ENCODE measurements around the gene PCAT7.

PCAT7 gene

GRCh38 chr9:94533155-94533554, 21.7 kb upstream of the PCAT7 start:
- Histone ChIP-seq H3K14ac (ENCODE audit: low read length in 2 of 2) (no peak overlapping the region), H2AK5ac (ENCODE audit: low read length, severe bottlenecking) (no peak overlapping the region), H2BK12ac (ENCODE audit: low read length in 2 of 2) (no peak overlapping the region), H3K79me1 (replicated peaks; ENCODE audit: low read length, poor library complexity, severe bottlenecking) (no peaks in the 10 kb centered on the region), H4K91ac (ENCODE audit: low read length) (no peak overlapping the region), H3K4me1 (ENCODE audit: control insufficient read depth, insufficient read depth, low read depth, low read length) (peaks cover 4% of the 10 kb centered on the region), H3K27me3 (ENCODE audit: control insufficient read depth in 1 of 2, insufficient read depth in 1 of 2, low read length in 2 of 2) (no peaks in the 10 kb centered on the region), H3K27ac (ENCODE audit: low read length, poor library complexity, severe bottlenecking) (no peak overlapping the region), H2BK120ac (ENCODE audit: low read depth, low read length) (no peak overlapping the region), H3K9ac (ENCODE audit: low read length) (no peak overlapping the region), H3K4me3 (ENCODE audit: insufficient read depth in 1 of 2, low read depth in 1 of 2, low read length in 2 of 2) (no peak overlapping the region), H2BK5ac (ENCODE audit: low read depth, low read length, poor library complexity, severe bottlenecking) (no peak overlapping the region), H3K4me2 (ENCODE audit: low read length, poor library complexity, severe bottlenecking) (no peak overlapping the region), H3K18ac (ENCODE audit: low read depth in 1 of 2, low read length in 2 of 2) (no peak overlapping the region), H3K9me3 (ENCODE audit: control insufficient read depth, low read length) (no peaks in the 10 kb centered on the region), H3K23ac (ENCODE audit: low read length in 2 of 2) (no peak overlapping the region), H3K36me3 (ENCODE audit: control insufficient read depth in 1 of 2, insufficient read depth in 2 of 2, low read depth in 1 of 2, low read length in 2 of 2) (no peaks in the 10 kb centered on the region), H2BK15ac (ENCODE audit: low read depth, poor library complexity, severe bottlenecking) (no peak overlapping the region), H4K8ac (ENCODE audit: low read length) (no peak overlapping the region), H3K4ac (ENCODE audit: low read depth in 1 of 2, low read length in 2 of 2) (no peak overlapping the region), H2AFZ (ENCODE audit: low read depth, low read length) (no peak overlapping the region)
- no peak for DNase-seq
- no CpG with 5 or more reads among the region's 1 CpG for WGBS

GRCh38 chr9:94533601-94534000, 21.3 kb upstream of the PCAT7 start:
- Histone ChIP-seq H3K4me3 (ENCODE audit: insufficient read depth in 1 of 2, low read depth in 1 of 2, low read length in 2 of 2) (no peak overlapping the region), H3K36me3 (ENCODE audit: control insufficient read depth in 1 of 2, insufficient read depth in 2 of 2, low read depth in 1 of 2, low read length in 2 of 2) (no peaks in the 10 kb centered on the region), H4K8ac (ENCODE audit: low read length) (no peak overlapping the region), H2AK5ac (ENCODE audit: low read length, severe bottlenecking) (no peak overlapping the region), H3K4me1 (ENCODE audit: control insufficient read depth, insufficient read depth, low read depth, low read length) (peaks cover 4% of the 10 kb centered on the region), H2BK5ac (ENCODE audit: low read depth, low read length, poor library complexity, severe bottlenecking) (no peak overlapping the region), H2BK12ac (ENCODE audit: low read length in 2 of 2) (no peak overlapping the region), H3K27ac (ENCODE audit: low read length, poor library complexity, severe bottlenecking) (no peak overlapping the region), H2BK120ac (ENCODE audit: low read depth, low read length) (no peak overlapping the region), H3K9ac (ENCODE audit: low read length) (no peak overlapping the region), H4K91ac (ENCODE audit: low read length) (no peak overlapping the region), H3K4ac (ENCODE audit: low read depth in 1 of 2, low read length in 2 of 2) (no peak overlapping the region), H2BK15ac (ENCODE audit: low read depth, poor library complexity, severe bottlenecking) (no peak overlapping the region), H3K23ac (ENCODE audit: low read length in 2 of 2) (no peak overlapping the region), H2AFZ (ENCODE audit: low read depth, low read length) (no peak overlapping the region), H3K79me1 (replicated peaks; ENCODE audit: low read length, poor library complexity, severe bottlenecking) (no peaks in the 10 kb centered on the region), H3K27me3 (ENCODE audit: control insufficient read depth in 1 of 2, insufficient read depth in 1 of 2, low read length in 2 of 2) (no peaks in the 10 kb centered on the region), H3K18ac (ENCODE audit: low read depth in 1 of 2, low read length in 2 of 2) (no peak overlapping the region), H3K14ac (ENCODE audit: low read length in 2 of 2) (no peak overlapping the region), H3K9me3 (ENCODE audit: control insufficient read depth, low read length) (no peaks in the 10 kb centered on the region), H3K4me2 (ENCODE audit: low read length, poor library complexity, severe bottlenecking) (no peak overlapping the region)
- no peak for DNase-seq
- 99% methylated on average over 7 of the region's 10 CpGs for WGBS

- Histone ChIP-seq H3K4ac (ENCODE audit: low read depth in 1 of 2, low read length in 2 of 2) (no peak overlapping the region), H3K4me2 (ENCODE audit: low read length, poor library complexity, severe bottlenecking) (no peak overlapping the region), H3K79me1 (replicated peaks; ENCODE audit: low read length, poor library complexity, severe bottlenecking) (no peaks in the 10 kb centered on the region), H3K27me3 (ENCODE audit: control insufficient read depth in 1 of 2, insufficient read depth in 1 of 2, low read length in 2 of 2) (no peaks in the 10 kb centered on the region), H3K14ac (ENCODE audit: low read length in 2 of 2) (no peak overlapping the region), H2AFZ (ENCODE audit: low read depth, low read length) (no peak overlapping the region), H3K23ac (ENCODE audit: low read length in 2 of 2) (no peak overlapping the region), H3K4me3 (ENCODE audit: insufficient read depth in 1 of 2, low read depth in 1 of 2, low read length in 2 of 2) (no peak overlapping the region), H4K91ac (ENCODE audit: low read length) (no peak overlapping the region), H2BK5ac (ENCODE audit: low read depth, low read length, poor library complexity, severe bottlenecking) (no peak overlapping the region), H3K36me3 (ENCODE audit: control insufficient read depth in 1 of 2, insufficient read depth in 2 of 2, low read depth in 1 of 2, low read length in 2 of 2) (no peaks in the 10 kb centered on the region), H3K4me1 (ENCODE audit: control insufficient read depth, insufficient read depth, low read depth, low read length) (peaks cover 4% of the 10 kb centered on the region), H2AK5ac (ENCODE audit: low read length, severe bottlenecking) (no peak overlapping the region), H4K8ac (ENCODE audit: low read length) (no peak overlapping the region), H3K9ac (ENCODE audit: low read length) (no peak overlapping the region), H3K9me3 (ENCODE audit: control insufficient read depth, low read length) (no peaks in the 10 kb centered on the region), H2BK15ac (ENCODE audit: low read depth, poor library complexity, severe bottlenecking) (no peak overlapping the region), H2BK120ac (ENCODE audit: low read depth, low read length) (no peak overlapping the region), H3K18ac (ENCODE audit: low read depth in 1 of 2, low read length in 2 of 2) (no peak overlapping the region), H3K27ac (ENCODE audit: low read length, poor library complexity, severe bottlenecking) (no peak overlapping the region), H2BK12ac (ENCODE audit: low read length in 2 of 2) (no peak overlapping the region)
- no peak for DNase-seq
- WGBS: 86% methylated on average over 3 of the region's 4 CpGs
These were observed 20.0 kb upstream of the PCAT7 start for GRCh38 chr9:94534901-94535300.

GRCh38 chr9:94538908-94539307, 16.0 kb upstream of the PCAT7 start:
- Histone ChIP-seq H3K27me3 (ENCODE audit: control insufficient read depth in 1 of 2, insufficient read depth in 1 of 2, low read length in 2 of 2) (no peaks in the 10 kb centered on the region), H3K27ac (ENCODE audit: low read length, poor library complexity, severe bottlenecking) (no peak overlapping the region), H2BK12ac (ENCODE audit: low read length in 2 of 2) (no peak overlapping the region), H2BK15ac (ENCODE audit: low read depth, poor library complexity, severe bottlenecking) (no peak overlapping the region), H3K4me2 (ENCODE audit: low read length, poor library complexity, severe bottlenecking) (no peak overlapping the region), H3K9ac (ENCODE audit: low read length) (no peak overlapping the region), H2BK5ac (ENCODE audit: low read depth, low read length, poor library complexity, severe bottlenecking) (no peak overlapping the region), H4K8ac (ENCODE audit: low read length) (no peak overlapping the region), H3K9me3 (ENCODE audit: control insufficient read depth, low read length) (no peaks in the 10 kb centered on the region), H3K4me3 (ENCODE audit: insufficient read depth in 1 of 2, low read depth in 1 of 2, low read length in 2 of 2) (no peak overlapping the region), H2BK120ac (ENCODE audit: low read depth, low read length) (no peak overlapping the region), H3K4me1 (ENCODE audit: control insufficient read depth, insufficient read depth, low read depth, low read length) (no peaks in the 10 kb centered on the region), H2AFZ (ENCODE audit: low read depth, low read length) (no peak overlapping the region), H3K23ac (ENCODE audit: low read length in 2 of 2) (no peak overlapping the region), H3K18ac (ENCODE audit: low read depth in 1 of 2, low read length in 2 of 2) (no peak overlapping the region), H3K79me1 (replicated peaks; ENCODE audit: low read length, poor library complexity, severe bottlenecking) (no peaks in the 10 kb centered on the region), H2AK5ac (ENCODE audit: low read length, severe bottlenecking) (no peak overlapping the region), H3K4ac (ENCODE audit: low read depth in 1 of 2, low read length in 2 of 2) (no peak overlapping the region), H4K91ac (ENCODE audit: low read length) (no peak overlapping the region), H3K14ac (ENCODE audit: low read length in 2 of 2) (no peak overlapping the region), H3K36me3 (ENCODE audit: control insufficient read depth in 1 of 2, insufficient read depth in 2 of 2, low read depth in 1 of 2, low read length in 2 of 2) (no peaks in the 10 kb centered on the region)
- WGBS: 91% methylated on average over 4 of the region's 4 CpGs
- no peak for DNase-seq

Measured in mesenchymal stem cell (in vitro differentiated cells and primary cell).